H9 (cell line): ENCODE results near the gene FAM174B. TPM values are rescaled to one million over a fixed set of nuclear protein-coding genes. Genes with fewer than 3 reads are reported as not detected.

Source experiments
- DNase-seq: peaks from one replicate; pipeline ENCODE4 v3.0.0-alpha.2; 2017
- H2AFZ ChIP-seq: one replicate; pipeline ENCODE4 v1.6.1; 2013; ENCODE audit warnings: mild to moderate bottlenecking, low read length, control low read depth, moderate library complexity
- H2AK5ac ChIP-seq: 2 replicates; pipeline ENCODE4 v1.6.1; 2013; ENCODE audit warnings: low read length, control low read depth, mixed read lengths; ENCODE audit not compliant: insufficient read length
- H2BK120ac ChIP-seq: one replicate; pipeline ENCODE4 v1.6.1; 2013; ENCODE audit warnings: low read depth, mild to moderate bottlenecking, low read length, control low read depth, inconsistent platforms; ENCODE audit not compliant: poor library complexity, severe bottlenecking
- H2BK12ac ChIP-seq: 2 replicates; pipeline ENCODE4 v1.6.1; 2013; ENCODE audit warnings: low read length, control low read depth, mixed read lengths, low read depth; ENCODE audit not compliant: insufficient read length
- H2BK15ac ChIP-seq: 2 replicates; pipeline ENCODE4 v1.6.1; 2013; ENCODE audit warnings: low read depth, low read length, control low read depth
- H2BK20ac ChIP-seq: one replicate; pipeline ENCODE4 v1.6.1; 2013; ENCODE audit warnings: low read depth, mild to moderate bottlenecking, low read length, control low read depth, inconsistent platforms; ENCODE audit not compliant: poor library complexity, severe bottlenecking
- H2BK5ac ChIP-seq: 2 replicates; pipeline ENCODE4 v1.6.1; 2013; ENCODE audit warnings: low read length, control low read depth, mixed read lengths; ENCODE audit not compliant: insufficient read length
- H3K14ac ChIP-seq: 2 replicates; pipeline ENCODE4 v1.6.1; 2013; ENCODE audit warnings: low read length, control low read depth; ENCODE audit not compliant: insufficient read depth
- H3K18ac ChIP-seq: 2 replicates; pipeline ENCODE4 v1.6.1; 2013; ENCODE audit warnings: low read depth, mild to moderate bottlenecking, mixed read lengths, low read length, control low read depth; ENCODE audit not compliant: insufficient read length
- H3K23ac ChIP-seq: 2 replicates; pipeline ENCODE4 v1.6.1; 2013; ENCODE audit warnings: low read length, control low read depth, mixed read lengths, low read depth; ENCODE audit not compliant: insufficient read length
- H3K23me2 ChIP-seq: 2 replicates; pipeline ENCODE4 v1.6.1; 2013; ENCODE audit warnings: low read depth, mild to moderate bottlenecking, mixed read lengths, low read length, control low read depth; ENCODE audit not compliant: insufficient read length, poor library complexity, severe bottlenecking
- H3K27ac ChIP-seq: 2 replicates; pipeline ENCODE4 v1.5.1; 2013; ENCODE audit warnings: low read length, control low read depth, mixed read lengths, low read depth; ENCODE audit not compliant: insufficient read length
- H3K27me3 ChIP-seq: 2 replicates; pipeline ENCODE4 v1.6.1; 2013; ENCODE audit warnings: low read length, control low read depth, inconsistent platforms; ENCODE audit not compliant: insufficient read depth
- H3K4ac ChIP-seq: 2 replicates; pipeline ENCODE4 v1.6.1; 2013; ENCODE audit warnings: low read depth, mild to moderate bottlenecking, control low read depth, inconsistent platforms, low read length, moderate library complexity
- H3K4me1 ChIP-seq: 2 replicates; pipeline ENCODE4 v1.6.1; 2013; ENCODE audit warnings: low read length, control low read depth, inconsistent platforms; ENCODE audit not compliant: insufficient read depth
- H3K4me2 ChIP-seq: 2 replicates; pipeline ENCODE4 v1.6.1; 2013; ENCODE audit warnings: low read length, control low read depth, mixed read lengths; ENCODE audit not compliant: insufficient read length, insufficient read depth
- H3K56ac ChIP-seq: 2 replicates; pipeline ENCODE4 v1.6.1; 2013; ENCODE audit warnings: low read depth, mild to moderate bottlenecking, mixed read lengths, low read length, control low read depth; ENCODE audit not compliant: insufficient read length
- H3K79me1 ChIP-seq: 2 replicates; pipeline ENCODE4 v1.6.1; 2013; ENCODE audit warnings: low read depth, mild to moderate bottlenecking, moderate library complexity, low read length, control low read depth, inconsistent platforms; ENCODE audit not compliant: insufficient read depth, poor library complexity, severe bottlenecking
- H3K79me2 ChIP-seq: 2 replicates; pipeline ENCODE4 v1.6.1; 2013; ENCODE audit warnings: low read length, control low read depth, inconsistent platforms; ENCODE audit not compliant: insufficient read depth
- H3K9ac ChIP-seq: 2 replicates; pipeline ENCODE4 v1.6.1; 2013; ENCODE audit warnings: low read length, control low read depth, mixed read lengths; ENCODE audit not compliant: insufficient read length; ENCODE audit errors: extremely low read depth
- H3K9me3 ChIP-seq: one replicate; pipeline ENCODE4 v1.6.1; 2013; ENCODE audit warnings: low read depth, low read length, inconsistent platforms; ENCODE audit not compliant: control insufficient read depth
- H3T11ph ChIP-seq: one replicate; pipeline ENCODE4 v1.6.1; 2013; ENCODE audit warnings: mild to moderate bottlenecking, low read length, control low read depth, inconsistent platforms
- H4K20me1 ChIP-seq: one replicate; pipeline ENCODE4 v1.6.1; 2013; ENCODE audit not compliant: control insufficient read depth, insufficient read length, insufficient read depth
- H4K5ac ChIP-seq: 2 replicates; pipeline ENCODE4 v1.6.1; 2013; ENCODE audit warnings: low read depth, mild to moderate bottlenecking, mixed read lengths, low read length, control low read depth; ENCODE audit not compliant: insufficient read length
- H4K8ac ChIP-seq: replicated peaks from 2 replicates; pipeline ENCODE4 v1.6.1; 2013; ENCODE audit warnings: low read length, control low read depth, mixed read lengths, low read depth; ENCODE audit not compliant: insufficient read length
- H4K91ac ChIP-seq: 2 replicates; pipeline ENCODE4 v1.6.1; 2013; ENCODE audit warnings: low read depth, mild to moderate bottlenecking, moderate library complexity, mixed read lengths, low read length, control low read depth; ENCODE audit not compliant: insufficient read length
- H3K27ac Mint-ChIP-seq, 3 experiments: 2 replicates in 2 of 3; 3 replicates in 1 of 3; pipeline ENCODE4 v1.8.0; 2020 to 2021; ENCODE audit warnings: mixed read lengths in 3 of 3, mild to moderate bottlenecking in 1 of 3, moderate library complexity in 1 of 3
- H3K27me3 Mint-ChIP-seq: 2 replicates; pipeline ENCODE4 v1.8.0; 2021; ENCODE audit warnings: low read depth, mild to moderate bottlenecking, moderate library complexity, mixed read lengths
- H3K36me3 Mint-ChIP-seq, 3 experiments: 2 replicates in 2 of 3; 3 replicates in 1 of 3; pipeline ENCODE4 v1.8.0; 2020 to 2021; ENCODE audit warnings: low read depth in 3 of 3, mixed read lengths in 3 of 3; ENCODE audit not compliant: insufficient read depth in 1 of 3
- H3K4me1 Mint-ChIP-seq, 2 experiments: 2 replicates each; pipeline ENCODE4 v1.8.0; 2020; ENCODE audit warnings: mixed read lengths in 2 of 2
- H3K4me3 Mint-ChIP-seq, 2 experiments: 2 replicates in 1 of 2; 3 replicates in 1 of 2; pipeline ENCODE4 v1.8.0; 2020 to 2021; ENCODE audit warnings: mild to moderate bottlenecking in 2 of 2, mixed read lengths in 2 of 2, moderate library complexity in 1 of 2
- H3K9me3 Mint-ChIP-seq, 2 experiments: 2 replicates in 1 of 2; 3 replicates in 1 of 2; pipeline ENCODE4 v1.8.0; 2020; ENCODE audit warnings: mild to moderate bottlenecking in 2 of 2, mixed read lengths in 2 of 2, moderate library complexity in 1 of 2
- CTCF ChIP-seq: fragments of 200-600 bp; sonication (generic); conservative IDR thresholded peaks from 3 replicates; pipeline ENCODE4 v1.8.0; 2021; ENCODE audit warnings: antibody characterized with exemption, mild to moderate bottlenecking
- WGBS: extraction: QIAGEN DNeasy Blood & Tissue Kit; methylation state at CpG from one replicate; pipeline ENCODE4 v1.1.7; 2013; ENCODE audit warnings: missing lambda C conversion rate, low lambda C conversion rate, mixed read lengths; ENCODE audit not compliant: insufficient read length; ENCODE audit errors: extremely low coverage; 5-methylcytosine and 5-hydroxymethylcytosine counted together
- total RNA-seq: library from RNA; stranded (reverse); gene quantifications from 2 replicates; pipeline ENCODE4 v1.2.1, GENCODE V29; 2021

FAM174B gene
- total RNA-seq, 1 experiment from 2014 or later, result 38.0 TPM

DNA sequence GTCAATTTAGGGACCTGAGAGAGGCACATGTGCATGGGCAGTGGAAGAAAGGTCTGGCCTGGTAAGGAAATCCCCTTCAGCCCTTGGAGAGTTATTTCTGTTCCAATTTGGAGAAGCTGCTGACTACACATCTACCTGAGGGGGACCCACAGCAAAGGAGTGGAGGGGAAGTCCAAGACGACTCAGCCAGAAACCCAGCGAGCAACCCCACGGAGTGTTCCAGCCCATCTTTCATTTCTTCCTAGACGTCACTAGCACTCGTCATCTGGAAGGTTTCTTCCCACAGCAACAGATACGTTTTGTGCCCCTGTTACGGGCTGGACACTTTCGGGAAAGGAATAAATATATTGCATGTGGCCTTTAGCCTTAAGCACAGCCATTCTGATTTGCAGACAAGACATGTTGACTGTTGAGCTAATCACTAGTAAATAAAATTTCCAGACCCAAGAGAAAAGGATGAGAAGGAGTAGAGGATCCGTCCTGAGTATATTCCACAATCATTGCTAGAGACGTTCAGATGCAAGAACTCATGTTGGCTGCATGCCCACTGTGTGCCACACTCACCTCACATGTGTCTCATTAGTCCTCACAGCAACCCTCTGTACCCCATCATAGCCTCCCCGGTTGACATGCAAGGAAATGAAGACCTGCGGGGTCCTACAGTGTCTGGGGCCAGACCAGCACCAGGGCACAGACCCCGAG is 7.8 kb upstream of the FAM174B start:
- WGBS, result no CpG with 5 or more reads among the region's 13 CpGs
- Histone ChIP-seq H4K20me1 (no peaks in the 10 kb centered on the region), H2BK15ac (no peak overlapping the region), H3K9me3 (no peaks in the 10 kb centered on the region), H3K4ac (no peak overlapping the region), H3K79me1 (no peaks in the 10 kb centered on the region), H2BK120ac (no peak overlapping the region), H4K8ac (no peak overlapping the region), H2BK12ac (no peak overlapping the region), H3T11ph (no peak overlapping the region), H3K14ac (no peak overlapping the region), H2AK5ac (no peak overlapping the region), H3K9ac (no peak overlapping the region), H3K56ac (no peak overlapping the region), H3K79me2 (no peaks in the 10 kb centered on the region), H3K27ac (no peak overlapping the region), H2BK20ac (no peak overlapping the region), H3K27me3 (no peaks in the 10 kb centered on the region; the same call in 1 of the 2 replicates), H3K18ac (no peak overlapping the region), H3K23me2 (no peaks in the 10 kb centered on the region), H3K4me2 (no peak overlapping the region), H3K23ac (no peak overlapping the region), H4K91ac (no peak overlapping the region), H4K5ac (no peak overlapping the region), H2AFZ (no peak overlapping the region), H2BK5ac (no peak overlapping the region), H3K4me1 (peaks cover 10% of the 10 kb centered on the region; the same call in 1 of the 2 replicates)
- Mint-ChIP-seq H3K9me3 (no peaks in the 10 kb centered on the region), H3K4me1 (peaks cover 34 to 43% of the 10 kb centered on the region in 2 experiments), H3K36me3 (peaks cover 0 to 3% (median 0%) of the 10 kb centered on the region in 3 experiments; a peak in 2 of 7 replicates), H3K4me3 (no peak overlapping the region), H3K27ac (no peak overlapping the region), H3K27me3 (peaks cover 20% of the 10 kb centered on the region)
- no peak for DNase-seq
- TF ChIP-seq CTCF, result no peak
